Measurements from ENCODE around the gene DAPK2.

DAPK2 gene

GRCh38 chr15:63940966-63941620 is 105.2 kb downstream of the DAPK2 start:
- no peak for DNase-seq

DNA sequence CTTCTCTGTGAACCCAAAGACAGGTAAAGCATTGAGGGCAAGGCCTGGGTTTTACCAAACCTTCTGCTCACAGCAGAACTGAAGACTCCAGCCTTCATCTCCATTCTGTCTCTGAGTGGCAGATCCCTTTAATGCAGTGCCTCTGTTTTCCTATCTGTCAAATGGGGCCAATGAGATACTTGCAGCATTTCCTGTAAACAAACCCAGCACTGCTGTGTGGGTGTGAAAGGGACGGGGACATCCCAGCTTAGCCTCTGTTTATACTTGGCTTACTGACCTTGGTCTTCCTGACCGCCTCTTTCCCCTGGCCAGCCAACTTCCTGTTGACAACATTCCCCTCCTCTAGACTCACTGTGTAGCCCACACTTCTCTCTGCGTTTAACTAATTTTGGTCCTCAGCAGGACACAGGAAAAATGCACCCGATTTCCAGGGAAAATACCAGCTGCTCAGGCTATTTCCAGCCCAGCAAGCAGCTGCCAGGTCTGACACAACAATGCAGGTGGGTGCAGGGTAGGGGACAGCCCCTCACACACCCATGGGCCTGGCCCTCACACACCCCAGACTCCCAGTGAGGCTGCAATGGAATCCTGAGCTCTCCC is 106.7 kb downstream of the DAPK2 start:
- DNase-seq, result no peak

DNA sequence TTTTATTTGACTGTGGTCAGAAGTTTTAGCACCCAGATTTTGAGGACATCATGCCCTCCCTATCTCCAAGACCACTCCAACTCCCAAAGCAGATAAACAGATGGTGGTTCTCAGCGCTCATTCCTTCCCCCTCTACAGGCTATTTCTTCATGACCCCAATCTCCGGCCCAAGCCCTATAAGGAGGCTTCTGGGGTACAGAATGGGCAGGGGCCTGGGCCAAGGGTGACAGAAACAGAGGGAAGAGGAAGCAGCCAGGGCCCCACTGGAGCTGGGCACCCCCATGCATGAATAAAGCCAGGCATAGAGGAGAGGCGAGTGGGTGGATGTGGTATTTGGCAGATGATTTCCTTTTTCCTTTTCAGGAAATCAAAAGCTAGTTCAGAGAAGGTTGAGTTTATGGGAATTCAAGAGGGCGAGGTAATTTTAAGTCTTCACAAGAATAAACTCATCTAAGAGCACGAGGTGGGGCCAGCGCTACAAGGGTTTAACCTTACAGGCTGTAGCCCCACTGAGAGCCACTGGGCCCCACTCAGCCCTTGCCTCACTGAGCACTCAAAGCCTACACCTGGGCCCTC is 107.7 kb downstream of the DAPK2 start:
- DNase-seq, result no peak

DNA sequence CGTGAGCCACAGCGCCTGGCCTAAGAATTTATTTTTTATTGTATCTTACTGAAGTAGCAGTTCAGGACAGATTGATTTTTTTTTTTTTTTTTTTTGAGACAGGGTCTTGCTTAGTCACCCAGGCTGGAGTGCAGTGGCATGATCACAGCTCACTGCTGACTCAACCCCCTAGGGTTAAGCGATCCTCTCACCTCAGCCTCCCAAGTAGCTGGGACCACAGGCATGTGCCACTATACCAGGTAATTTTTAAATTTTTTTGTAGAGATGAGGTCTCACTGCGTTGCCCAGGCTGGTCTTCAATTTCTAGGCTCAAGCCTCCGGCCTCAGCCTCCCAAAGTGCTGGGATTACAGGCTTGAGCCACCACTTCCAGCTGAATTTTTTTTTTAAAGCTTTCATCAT is 112.8 kb downstream of the DAPK2 start:
- no peak for DNase-seq

GRCh38 chr15:63931556-63931955 is 114.7 kb downstream of the DAPK2 start:
- DNase-seq, result no peak

DNA sequence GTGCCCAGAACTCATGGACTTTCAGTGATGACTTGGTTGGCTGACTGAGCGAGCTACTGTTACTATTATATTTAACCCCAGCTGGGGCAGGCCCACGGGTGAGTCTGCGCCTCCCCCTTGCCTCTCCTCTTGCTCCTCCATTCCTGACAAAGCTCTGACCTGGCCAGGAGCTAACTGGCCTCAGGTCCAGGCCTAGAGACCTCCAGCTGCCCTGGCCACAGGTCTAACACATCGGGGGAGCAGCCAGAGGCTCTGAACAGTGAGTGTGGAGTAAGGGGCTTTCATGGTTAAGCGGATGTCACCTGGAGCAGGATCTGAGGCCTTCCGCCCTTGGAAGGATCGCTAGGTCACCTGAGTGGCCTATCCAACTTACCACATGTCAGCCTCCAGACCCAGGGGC is 116.3 kb downstream of the DAPK2 start:
- DNase-seq, result no peak

DNA sequence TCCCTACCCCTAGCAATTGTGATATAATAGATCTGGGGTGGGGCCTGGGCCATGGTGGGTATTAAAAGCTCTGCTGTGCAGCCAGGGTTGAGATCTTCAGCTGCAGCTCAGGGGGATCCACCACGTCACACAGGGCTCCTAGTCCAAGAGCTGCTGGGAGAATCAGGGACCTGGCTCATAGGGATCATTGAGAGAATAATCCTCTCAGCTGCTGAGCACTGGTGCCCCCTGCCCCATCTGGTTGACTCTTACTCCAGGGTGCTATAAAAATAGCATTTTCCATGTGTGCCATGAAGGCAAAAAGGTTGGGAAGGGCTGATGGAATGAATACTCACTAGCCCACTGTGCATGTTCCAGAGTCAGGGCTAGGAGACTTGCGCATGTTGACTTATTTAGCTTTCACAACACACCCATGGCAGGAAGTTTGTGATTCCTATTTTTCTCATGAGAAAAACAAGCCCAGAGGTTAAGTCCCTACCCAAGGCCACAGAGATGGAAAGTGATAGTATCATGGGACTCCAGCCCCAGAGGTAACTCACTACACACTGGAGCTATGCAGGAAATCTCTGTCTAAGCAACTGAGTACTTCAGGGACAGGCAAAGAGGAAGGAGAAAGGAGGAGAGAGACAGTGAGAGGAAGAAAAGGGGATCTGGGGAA is 118.0 kb downstream of the DAPK2 start:
- DNase-seq, result no peak

GRCh38 chr15:63923993-63924950 is 122.0 kb downstream of the DAPK2 start:
- DNase-seq, result no peak

- no peak for DNase-seq
Observed at GRCh38 chr15:63922916-63923315, 123.4 kb downstream of the DAPK2 start.

DNA sequence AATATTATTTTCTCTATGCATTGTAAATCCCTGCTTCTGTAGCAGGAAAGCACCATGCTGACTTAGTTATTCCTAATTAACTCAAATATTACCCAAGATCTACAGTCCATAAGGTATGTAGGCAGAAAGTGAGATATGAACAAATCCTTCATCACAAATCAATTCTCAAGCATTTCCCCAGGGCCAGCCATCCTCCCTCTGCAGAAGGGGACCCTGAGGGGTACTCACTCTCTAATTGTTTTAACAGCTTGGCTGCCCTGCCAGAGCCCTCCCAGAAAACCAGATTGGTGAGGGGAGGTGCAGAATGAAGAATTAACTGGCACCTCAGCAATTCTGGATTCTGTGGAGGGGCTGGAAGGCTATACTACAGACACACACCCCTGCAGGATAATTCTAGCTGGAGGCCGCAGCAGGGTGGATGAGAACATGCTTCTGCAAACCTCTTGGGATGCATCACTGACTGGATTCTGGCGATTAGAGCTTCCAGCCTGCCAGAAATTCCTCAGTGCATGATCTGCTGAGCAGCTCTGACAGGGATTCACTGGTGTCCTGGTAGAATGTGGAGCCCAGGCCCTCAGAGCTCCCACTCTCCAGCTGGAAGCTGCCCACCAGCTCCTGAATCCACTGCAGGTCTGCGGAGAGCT is 123.9 kb downstream of the DAPK2 start:
- DNase-seq, result no peak

DNA sequence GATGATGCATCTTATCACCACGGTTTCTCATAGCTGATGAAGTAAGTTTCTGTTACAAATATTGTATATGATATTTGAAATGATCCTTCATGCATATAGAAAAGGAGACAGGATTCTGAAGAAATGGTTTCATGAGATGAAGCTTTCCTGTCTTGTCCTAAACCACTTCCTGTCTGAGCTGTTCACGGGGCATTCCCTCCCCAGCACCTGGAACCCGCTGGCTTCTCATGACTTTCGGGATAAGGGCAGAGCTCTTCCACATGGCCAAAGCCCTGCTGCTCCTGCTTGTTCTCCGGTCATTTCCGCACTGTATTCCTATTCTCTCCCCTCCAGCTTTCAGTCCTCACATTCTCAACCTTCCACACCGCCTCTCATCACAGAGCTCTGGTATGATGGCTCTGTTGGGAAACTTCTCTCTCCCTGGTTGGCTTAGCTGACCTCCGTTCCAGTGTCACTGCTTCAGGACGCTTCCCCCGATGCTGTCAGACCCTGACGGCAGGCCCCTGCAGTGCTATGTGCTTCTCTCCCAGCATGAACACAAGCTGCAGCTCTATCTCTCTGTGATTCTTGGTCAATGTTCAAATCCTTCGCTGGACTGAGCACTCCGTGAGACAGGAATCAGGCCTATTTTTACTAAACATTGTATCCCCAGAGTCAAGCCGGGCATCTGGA is 125.6 kb downstream of the DAPK2 start:
- DNase-seq, result no peak

- no peak for DNase-seq
Observed at GRCh38 chr15:63918901-63919348, 127.4 kb downstream of the DAPK2 start.

- no peak for DNase-seq
Observed at GRCh38 chr15:63918317-63918672, 128.0 kb downstream of the DAPK2 start.

DNA sequence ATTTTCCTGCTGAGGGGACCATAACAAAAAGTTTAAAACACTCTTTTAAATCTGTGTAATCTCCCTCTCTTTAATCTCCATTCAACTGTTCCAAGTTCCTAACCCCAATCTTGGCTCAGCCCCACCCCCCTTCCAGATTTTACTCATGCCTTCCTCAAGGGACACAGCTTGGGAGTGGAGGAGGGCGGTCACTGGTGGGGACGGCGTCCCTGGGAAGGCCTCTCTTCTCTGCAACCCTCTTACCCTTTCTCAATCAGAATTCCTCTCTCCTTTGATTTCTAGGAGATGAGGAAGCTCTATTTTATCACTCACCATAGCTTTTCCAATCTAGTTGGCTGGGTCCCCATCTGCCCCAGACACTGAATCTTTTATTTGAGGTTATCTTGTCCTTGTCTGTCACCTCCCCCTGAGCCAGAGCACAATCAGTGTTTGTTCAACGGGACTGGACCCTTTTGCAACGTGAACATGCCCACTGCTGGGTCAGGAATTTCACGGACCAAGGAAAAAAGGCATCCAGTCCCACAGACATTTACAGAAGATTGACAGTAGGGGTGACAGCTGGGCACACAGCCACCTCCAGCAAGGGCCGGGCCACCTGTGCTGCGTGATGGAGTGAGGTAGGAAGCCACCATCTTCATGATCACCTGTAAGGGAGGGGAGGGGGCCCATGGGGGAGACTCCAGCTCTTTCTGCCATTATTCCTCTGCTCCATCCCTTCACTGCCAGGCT is 128.5 kb downstream of the DAPK2 start:
- DNase-seq, result no peak

DNA sequence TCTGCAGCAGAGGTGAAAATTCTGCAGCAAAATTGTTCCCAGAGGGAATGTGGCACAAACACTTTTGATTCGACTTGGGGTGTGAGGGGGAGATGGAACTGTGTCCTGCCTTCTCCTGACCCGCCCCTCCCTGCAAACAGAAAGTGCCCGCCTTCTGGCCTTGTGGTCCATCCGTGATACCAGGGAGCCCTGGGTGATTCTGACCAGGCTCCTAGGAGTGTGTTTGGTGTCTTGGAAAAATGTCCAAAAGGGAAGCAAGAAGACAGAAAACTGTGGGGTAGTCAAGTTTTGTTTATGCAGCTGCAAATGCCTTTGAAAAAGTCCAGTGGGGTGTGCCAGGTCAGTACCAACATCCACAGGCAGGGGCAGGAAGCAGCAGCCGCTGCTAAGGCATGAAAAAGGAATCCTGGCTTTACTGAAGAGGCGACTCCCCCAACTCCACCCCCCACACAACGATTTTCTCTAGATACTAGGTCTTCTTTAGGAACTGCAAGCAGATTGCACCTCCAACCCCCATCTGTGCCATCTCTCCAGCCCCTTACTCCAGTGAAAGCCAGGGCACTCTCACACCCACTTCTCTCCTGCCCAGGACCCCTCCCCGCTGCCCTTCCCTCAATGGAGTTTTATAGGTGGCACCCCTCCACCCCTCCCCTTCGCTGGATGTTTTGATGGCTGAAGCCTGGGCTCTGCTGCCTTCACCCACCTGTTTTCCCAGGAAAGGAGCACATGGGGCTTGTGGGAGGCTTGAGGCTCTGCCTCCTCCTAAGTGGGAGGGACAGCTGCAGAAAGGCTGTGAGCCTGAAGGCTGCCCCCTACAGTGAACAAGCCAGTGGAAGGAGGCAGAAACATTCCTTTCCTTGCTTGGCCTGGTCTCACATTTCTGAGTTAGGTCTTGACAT is 130.2 kb downstream of the DAPK2 start:
- DNase-seq, result no peak

DNA sequence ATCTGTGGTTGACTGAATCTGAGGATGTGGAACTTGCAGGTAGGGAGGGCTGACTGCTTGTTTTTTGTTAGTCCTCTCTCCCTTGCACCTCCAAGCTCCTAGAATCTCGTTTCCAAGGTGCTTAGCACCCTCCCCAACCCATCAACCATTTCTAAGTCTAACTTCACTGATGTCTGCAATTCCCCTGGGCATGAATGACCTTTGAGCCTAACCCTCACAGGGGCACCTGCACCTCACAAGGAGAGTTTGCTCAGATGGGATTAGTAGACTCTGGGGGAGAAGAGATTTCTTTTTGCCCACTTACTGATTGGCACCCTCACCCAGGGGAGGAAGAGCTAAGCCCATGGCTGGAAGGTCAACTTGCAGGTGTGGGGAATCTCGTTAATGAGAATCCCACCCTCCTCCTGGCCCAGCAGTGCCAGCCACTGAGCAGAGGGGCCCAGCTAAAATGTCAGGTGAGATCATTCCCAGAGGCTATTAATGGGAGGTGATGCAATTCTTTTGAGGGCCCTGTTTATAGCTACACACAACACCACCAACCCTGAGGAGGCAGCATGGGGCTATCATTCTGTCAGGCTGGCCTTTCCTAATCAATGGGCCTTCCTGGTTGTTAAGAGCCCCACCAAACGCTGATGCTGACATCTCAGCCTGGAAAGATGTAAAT is 130.9 kb downstream of the DAPK2 start:
- no peak for DNase-seq

- DNase-seq, result no peak
Observed at GRCh38 chr15:63913786-63914315, 132.4 kb downstream of the DAPK2 start.

- no peak for DNase-seq
Observed at GRCh38 chr15:63913336-63913735, 132.9 kb downstream of the DAPK2 start.

GRCh38 chr15:63912061-63912615 is 134.1 kb downstream of the DAPK2 start:
- DNase-seq, result no peak

All from effector CD4-positive, alpha-beta T cell (primary cell).